ENCODE measurements around the gene EDC4. TPM values are rescaled to one million over a fixed set of nuclear protein-coding genes. Genes with fewer than 3 reads are reported as not detected.

EDC4 gene
- total and polyA plus RNA-seq, 9 of the 15 experiments (the other 6 are each of a cell fraction or from before 2014, with no cell fraction given), result 1.1 to 131 (median 74.0) TPM

- FAIRE-seq (no peak), DNase-seq (ENCODE audit: extremely low read depth in 1 of 4, low spot score in 3 of 4) (no peak), ATAC-seq (no peak)
- no peaks in the 10 kb centered on the region for H3K9me3 ChIP-seq (replicated peaks; ENCODE audit: control insufficient read depth, insufficient read depth, low read depth, low read length)
- H3K36me3 ChIP-seq (ENCODE audit: control insufficient read depth, insufficient read depth, low read length), result peaks cover 46% of the 10 kb centered on the region; the same call in 2 of the 3 replicates
- H3K27me3 ChIP-seq (ENCODE audit: control insufficient read depth in 2 of 2, insufficient read depth in 2 of 2, low read length in 2 of 2), result no peaks in the 10 kb centered on the region
- H3K4me2 ChIP-seq (ENCODE audit: insufficient read depth, low read length), result no peak overlapping the region
- H3K27ac ChIP-seq (ENCODE audit: extremely low read depth, low read depth, low read length), result no peak overlapping the region
- in situ Hi-C loops (cut with MboI), result no loop called here
- peak overlapping the region in 1 of 2 experiments; percentile 63; a peak in 1 of 4 replicates for H3K9ac ChIP-seq (ENCODE audit: insufficient read depth in 1 of 2, low read depth in 2 of 2, low read length in 2 of 2)
- peaks cover 19% of the 10 kb centered on the region for H4K20me1 ChIP-seq (replicated peaks; ENCODE audit: control insufficient read depth, insufficient read depth, low read length)
- no peak overlapping the region for H2AFZ ChIP-seq (ENCODE audit: low read depth, low read length)
- TF ChIP-seq MAFF (IDR thresholded peaks at IDR 0.05; ENCODE audit: low read length) (peak; percentile 21; the same call in 1 of the 2 replicates), ZNF263 (CRISPR knock-in tag; IDR thresholded peaks at IDR 0.05; ENCODE audit: borderline replicate concordance) (peak; percentile 51; the same call in 1 of the 2 replicates), POLR2G (IDR thresholded peaks at IDR 0.05; ENCODE audit: low read depth, low read length) (peak; percentile 53), ZNF316 (IDR thresholded peaks at IDR 0.05) (peak; percentile 40), ZBED1 (IDR thresholded peaks at IDR 0.05) (no peak)
- H3K4me3 ChIP-seq, result no peak overlapping the region
- H3K9me1 ChIP-seq (ENCODE audit: control insufficient read depth, insufficient read depth, low read length), result no peaks in the 10 kb centered on the region
- WGBS (ENCODE audit: insufficient coverage, low coverage, missing lambda C conversion rate), result 92% methylated on average over 9 of the region's 12 CpGs
- H3K4me1 ChIP-seq (replicated peaks in 1 of 2; ENCODE audit: control insufficient read depth in 2 of 2, insufficient read depth in 2 of 2, low read length in 2 of 2), result peaks cover 6 to 43% of the 10 kb centered on the region in 2 experiments; a peak in 4 of 5 replicates
- POLR2A ChIA-PET, result interaction anchor here (0.6 to 4.1 kb wide), 6 partner anchors 9 to 117 kb away, joined by 3 to 15 read pairs (median 4); partner anchors contain the start of genes EDC4 and PSMB10
- CTCF ChIA-PET (ENCODE audit: low intra/inter-chr PET ratio), result interaction anchor here (1.4 to 1.9 kb wide), 2 partner anchors 34 to 40 kb away, joined by 4 to 9 read pairs; no protein-coding TSS in a partner anchor
- no TSS peak for BruUV-seq (replicated peaks)
- intact Hi-C loops (cut with micrococcal nuclease), result loop anchor here (10.0 kb wide), 1 partner anchor 159 kb away; no protein-coding TSS in a partner anchor
- no peaks in the 10 kb centered on the region for H3K79me2 ChIP-seq (ENCODE audit: control insufficient read depth, insufficient read depth, low read length)
These were observed 12.7 kb downstream of the EDC4 start for GRCh38 chr16:67885545-67885944.

- Histone ChIP-seq H3K9ac (ENCODE audit: insufficient read depth in 1 of 2, low read depth in 2 of 2, low read length in 2 of 2) (peak overlapping the region in 1 of 2 experiments; percentile 50; a peak in 2 of 4 replicates), H3K27me3 (ENCODE audit: control insufficient read depth in 2 of 2, insufficient read depth in 2 of 2, low read length in 2 of 2) (no peaks in the 10 kb centered on the region), H2AFZ (ENCODE audit: low read depth, low read length) (no peak overlapping the region), H3K4me2 (ENCODE audit: insufficient read depth, low read length) (no peak overlapping the region), H4K20me1 (replicated peaks; ENCODE audit: control insufficient read depth, insufficient read depth, low read length) (peaks cover 19% of the 10 kb centered on the region), H3K27ac (ENCODE audit: extremely low read depth, low read depth, low read length) (no peak overlapping the region), H3K79me2 (ENCODE audit: control insufficient read depth, insufficient read depth, low read length) (no peaks in the 10 kb centered on the region), H3K9me3 (replicated peaks; ENCODE audit: control insufficient read depth, insufficient read depth, low read depth, low read length) (no peaks in the 10 kb centered on the region), H3K9me1 (ENCODE audit: control insufficient read depth, insufficient read depth, low read length) (no peaks in the 10 kb centered on the region), H3K4me3 (no peak overlapping the region), H3K4me1 (replicated peaks in 1 of 2; ENCODE audit: control insufficient read depth in 2 of 2, insufficient read depth in 2 of 2, low read length in 2 of 2) (peaks cover 9 to 43% of the 10 kb centered on the region in 2 experiments; a peak in 4 of 5 replicates), H3K36me3 (ENCODE audit: control insufficient read depth, insufficient read depth, low read length) (peaks cover 42% of the 10 kb centered on the region; the same call in 2 of the 3 replicates)
- CTCF ChIA-PET (ENCODE audit: low intra/inter-chr PET ratio), result no interaction called here
- POLR2A ChIA-PET, result interaction anchor here (0.6 to 4.1 kb wide), 4 partner anchors 10 to 51 kb away, joined by 3 to 15 read pairs (median 6); partner anchors contain the start of genes EDC4 and PSMB10
- intact Hi-C loops (cut with micrococcal nuclease) (loop anchor here (10.0 kb wide), 1 partner anchor 159 kb away; no protein-coding TSS in a partner anchor), in situ Hi-C loops (cut with MboI) (no loop called here)
- ATAC-seq (no peak), FAIRE-seq (no peak), DNase-seq (ENCODE audit: extremely low read depth in 1 of 4, low spot score in 3 of 4) (no peak)
- WGBS (ENCODE audit: insufficient coverage, low coverage, missing lambda C conversion rate), result 93% methylated on average over 18 of the region's 19 CpGs
- TF ChIP-seq PURB (CRISPR knock-in tag; IDR thresholded peaks at IDR 0.05; ENCODE audit: low read depth) (no peak), POLR2G (IDR thresholded peaks at IDR 0.05; ENCODE audit: low read depth, low read length) (peak; percentile 59; the same call in 1 of the 2 replicates), ZBTB33 (CRISPR knock-in tag; IDR thresholded peaks at IDR 0.05) (peak; percentile 88), ATF4 (CRISPR knock-in tag; IDR thresholded peaks at IDR 0.05) (no peak)
- no TSS peak for BruUV-seq (replicated peaks)
These were observed 13.1 kb downstream of the EDC4 start for GRCh38 chr16:67885976-67886375.
